Measurements from ENCODE around the gene NRXN3. TPM values are rescaled to one million over a fixed set of nuclear protein-coding genes. Genes with fewer than 3 reads are reported as not detected.
A peak's percentile ranks its signal among the peaks of the same experiment; 100 is the strongest.

NRXN3 gene
- total and polyA plus RNA-seq, 2 of the 4 experiments (the other 2 are of a cell fraction) = 4.8 to 25.1 TPM

GRCh38 chr14:79809849-79810612 lies 1639.9 kb downstream of the NRXN3 start:
- H3K18ac ChIP-seq (ENCODE audit: low read depth, low read length) = no peak overlapping the region
- in situ Hi-C loops (cut with MboI; ENCODE audit: low sequenced_read_pairs) (no loop called here), intact Hi-C loops (cut with micrococcal nuclease) (no loop called here), dilution Hi-C loops (cut with HindIII; ENCODE audit: low sequenced_read_pairs, unreplicated experiment) (no loop called here)
- no peak overlapping the region for H4K91ac ChIP-seq (ENCODE audit: insufficient read depth, low read depth, low read length)
- no TSS peak for BruUV-seq (replicated peaks)
- no peak overlapping the region for H2AFZ ChIP-seq (replicated peaks; ENCODE audit: low read length, poor library complexity)
- H3K9ac ChIP-seq (ENCODE audit: low read depth, low read length) = no peak overlapping the region
- H2BK15ac ChIP-seq (ENCODE audit: low read depth, low read length) = no peak overlapping the region
- ATAC-seq (ENCODE audit: low read depth) (no peak), DNase-seq (peak; percentile 41)
- POLR2A ChIA-PET (ENCODE audit: unreplicated experiment) = interaction anchor here (0.6 kb wide), 1 partner anchor 129 kb away, joined by 3 read pairs; no protein-coding TSS in a partner anchor
- H3K4me2 ChIP-seq (ENCODE audit: low read depth, low read length) = no peak overlapping the region
- H3K4me3 ChIP-seq (ENCODE audit: insufficient read depth, low read depth, low read length) = no peak overlapping the region
- no peak overlapping the region for H3K27ac ChIP-seq (ENCODE audit: insufficient read depth, low read length)
- H4K8ac ChIP-seq (ENCODE audit: low read depth in 2 of 2, low read length in 2 of 2) = no peak overlapping the region
- no peak overlapping the region for H3K56ac ChIP-seq (ENCODE audit: extremely low read depth, insufficient read depth, low read length)
- H2AK5ac ChIP-seq (ENCODE audit: low read depth, low read length) = no peak overlapping the region
- H3K4me1 ChIP-seq (ENCODE audit: control insufficient read depth, insufficient read depth, low read length) = no peaks in the 10 kb centered on the region
- no peak overlapping the region for H4K5ac ChIP-seq (ENCODE audit: low read depth, low read length)
- no peak overlapping the region for H2AK9ac ChIP-seq (replicated peaks; ENCODE audit: low read depth, low read length, poor library complexity)
- H2BK20ac ChIP-seq (ENCODE audit: low read depth, low read length) = no peak overlapping the region
- no peaks in the 10 kb centered on the region for H4K20me1 ChIP-seq (ENCODE audit: insufficient read depth, low read length)
- H3K9me1 ChIP-seq (ENCODE audit: insufficient read depth, low read length) = no peaks in the 10 kb centered on the region
- no peaks in the 10 kb centered on the region for H3K36me3 ChIP-seq (ENCODE audit: control insufficient read depth, insufficient read depth, low read length)
- H3K23ac ChIP-seq (ENCODE audit: low read depth, low read length) = no peak overlapping the region
- no peak overlapping the region for H2BK5ac ChIP-seq (ENCODE audit: low read depth, low read length, poor library complexity, severe bottlenecking)
- H3K27me3 ChIP-seq (ENCODE audit: control insufficient read depth, insufficient read depth, low read length) = no peaks in the 10 kb centered on the region
- no peak overlapping the region for H3K14ac ChIP-seq (replicated peaks; ENCODE audit: low read depth, low read length)
- CTCF ChIA-PET = interaction anchor here (0.5 to 1.5 kb wide), 16 partner anchors 9 to 1053 kb away, joined by 3 to 6 read pairs (median 3); no protein-coding TSS in a partner anchor
- H2BK120ac ChIP-seq (ENCODE audit: low read depth, low read length) = no peak overlapping the region
- no peak overlapping the region for H3K4ac ChIP-seq (ENCODE audit: low read depth, low read length)
- H3K79me1 ChIP-seq (ENCODE audit: low read depth in 1 of 2, low read length in 2 of 2) = no peaks in the 10 kb centered on the region
- H3K9me3 ChIP-seq (ENCODE audit: control insufficient read depth, insufficient read depth, low read length) = no peaks in the 10 kb centered on the region
- WGBS, 2 experiments (ENCODE audit: extremely low coverage in 2 of 2, insufficient read length in 1 of 2) = no CpG with 5 or more reads among the region's 3 CpGs
- TF ChIP-seq RAD21 (IDR thresholded peaks at IDR 0.05; ENCODE audit: low read length) (peak; percentile 43), RFX5 (IDR thresholded peaks at IDR 0.05; ENCODE audit: low read depth, low read length) (no peak), CEBPB (IDR thresholded peaks at IDR 0.05; ENCODE audit: low read depth, low read length) (no peak), MXI1 (IDR thresholded peaks at IDR 0.05; ENCODE audit: borderline replicate concordance, low read depth, low read length) (no peak), USF2 (IDR thresholded peaks at IDR 0.05; ENCODE audit: low read depth, low read length) (no peak), FOS (IDR thresholded peaks at IDR 0.05; ENCODE audit: low read depth, low read length) (no peak), NFE2L2 (IDR thresholded peaks at IDR 0.05; ENCODE audit: low read depth, low read length) (no peak), BHLHE40 (IDR thresholded peaks at IDR 0.05; ENCODE audit: low read depth, low read length) (no peak), RCOR1 (IDR thresholded peaks at IDR 0.05; ENCODE audit: insufficient replicate concordance, low read length) (no peak), CHD1 (IDR thresholded peaks at IDR 0.05; ENCODE audit: low read depth, low read length) (no peak), MAFK (IDR thresholded peaks at IDR 0.05; ENCODE audit: low read depth, low read length) (no peak), MAZ (IDR thresholded peaks at IDR 0.05; ENCODE audit: borderline replicate concordance, low read depth, low read length) (no peak), CTCF (conservative IDR thresholded peaks at IDR 0.05; ENCODE audit: low read depth, low read length) (peak; percentile 38), ELK1 (IDR thresholded peaks at IDR 0.05; ENCODE audit: borderline replicate concordance, low read depth, low read length) (no peak), SMC3 (IDR thresholded peaks at IDR 0.05; ENCODE audit: low read depth, low read length) (peak; percentile 33; the same call in 1 of the 2 replicates)

All from IMR-90 (cell line).